ENCODE results near the gene CPNE5. TPM values are rescaled to one million over a fixed set of nuclear protein-coding genes. Genes with fewer than 3 reads are reported as not detected.

The CPNE5 gene
- total and polyA plus RNA-seq, 9 of the 15 experiments (the other 6 are each of a cell fraction or from before 2014, with no cell fraction given) = 0.14 to 1.0 (median 0.46) TPM; not detected in 2

- no peak for TF ChIP-seq STAT6 (CRISPR knock-in tag; IDR thresholded peaks at IDR 0.05)
- no peak for TF ChIP-seq KLF10 (CRISPR knock-in tag; IDR thresholded peaks at IDR 0.05)
- no peak for TF ChIP-seq MYBL2 (IDR thresholded peaks at IDR 0.05; ENCODE audit: low read depth)
- TF ChIP-seq MYBL2 (CRISPR knock-in tag; IDR thresholded peaks at IDR 0.05; ENCODE audit: borderline replicate concordance) = no peak
- TF ChIP-seq RBM25 (IDR thresholded peaks at IDR 0.05; ENCODE audit: low read depth, low read length, severe bottlenecking) = peak; percentile 86
- TF ChIP-seq BHLHE40 (IDR thresholded peaks at IDR 0.05; ENCODE audit: low read length) = peak; percentile 63
- TF ChIP-seq ARID1B (IDR thresholded peaks at IDR 0.05) = no peak; the same call in 1 of the 2 replicates
- TF ChIP-seq RBM34 (IDR thresholded peaks at IDR 0.05; ENCODE audit: borderline replicate concordance, insufficient read depth, low read length) = no peak
- no peak for TF ChIP-seq MCM7 (IDR thresholded peaks at IDR 0.05)
- peak; percentile 82 for TF ChIP-seq MGA (IDR thresholded peaks at IDR 0.05)
- TF ChIP-seq ZNF740 (CRISPR knock-in tag; IDR thresholded peaks at IDR 0.05) = peak; percentile 95
- peak in 1 of 2 experiments; percentile 81; a peak in 2 of 4 replicates for TF ChIP-seq ZNF740 (tag; IDR thresholded peaks at IDR 0.05)
Observed at GRCh38 chr6:36885461-36886401, 46.5 kb upstream of the CPNE5 start, which contains the start of gene C6orf89 (continued).
